IMR-90 (cell line): ENCODE measurements around the gene CCDC88A. TPM values are rescaled to one million over a fixed set of nuclear protein-coding genes. Genes with fewer than 3 reads are reported as not detected.

ENCODE experiments used
- ATAC-seq: fragments of 200-7000 bp; cut with Tn5 transposase; 2 replicates; pipeline ENCODE4 v1.9.1; 2020; ENCODE audit warnings: low read depth, mild to moderate bottlenecking, moderate library complexity
- BruUV-seq: library from RNA; stranded (reverse); fragments of 400-500 nt; replicated peaks from 2 replicates; lab custom pipeline; 2021; lab: Mats Ljungman, UMichigan
- CTCF ChIA-PET: fragments of 300-600 bp; formaldehyde crosslinking; extraction: SDS; loops from one replicate; lab custom pipeline; 2021; ENCODE audit warnings: antibody characterized with exemption; lab: Yijun Ruan, JAX
- POLR2A ChIA-PET: fragments of 300-600 bp; sonication (Branson Sonifier 250); formaldehyde crosslinking; loops from one replicate; lab custom pipeline; 2022; ENCODE audit warnings: antibody characterized with exemption; ENCODE audit not compliant: unreplicated experiment; lab: Charles Lee
- DNase-seq: peaks from one replicate; pipeline ENCODE4 v3.0.0; 2013
- H2AFZ ChIP-seq: replicated peaks from 2 replicates; pipeline ENCODE3; 2013; ENCODE audit warnings: low read length, mild to moderate bottlenecking; ENCODE audit not compliant: poor library complexity
- H2AK5ac ChIP-seq: 2 replicates; pipeline ENCODE4 v1.6.1; 2013; ENCODE audit warnings: low read depth, low read length, inconsistent platforms
- H2AK9ac ChIP-seq: replicated peaks from 2 replicates; pipeline ENCODE3; 2013; ENCODE audit warnings: mild to moderate bottlenecking, low read depth, low read length, moderate library complexity; ENCODE audit not compliant: poor library complexity
- H2BK120ac ChIP-seq: 2 replicates; pipeline ENCODE4 v1.6.1; 2013; ENCODE audit warnings: low read depth, low read length, inconsistent platforms
- H2BK15ac ChIP-seq: 3 replicates; pipeline ENCODE4 v1.6.1; 2013; ENCODE audit warnings: low read depth, low read length, inconsistent platforms
- H2BK20ac ChIP-seq: 2 replicates; pipeline ENCODE4 v1.6.1; 2013; ENCODE audit warnings: low read depth, mild to moderate bottlenecking, inconsistent platforms, low read length, moderate library complexity
- H2BK5ac ChIP-seq: 2 replicates; pipeline ENCODE4 v1.6.1; 2013; ENCODE audit warnings: mild to moderate bottlenecking, low read depth, low read length, inconsistent platforms; ENCODE audit not compliant: poor library complexity, severe bottlenecking
- H3K14ac ChIP-seq: replicated peaks from 2 replicates; pipeline ENCODE4 v1.6.1; 2013; ENCODE audit warnings: low read depth, low read length, inconsistent platforms
- H3K18ac ChIP-seq: 2 replicates; pipeline ENCODE4 v1.6.1; 2013; ENCODE audit warnings: low read depth, low read length, control low read depth
- H3K23ac ChIP-seq: 2 replicates; pipeline ENCODE4 v1.6.1; 2013; ENCODE audit warnings: low read depth, low read length, inconsistent platforms
- H3K27ac ChIP-seq: 2 replicates; pipeline ENCODE4 v1.5.1; 2013; ENCODE audit warnings: mild to moderate bottlenecking, control low read depth, low read length; ENCODE audit not compliant: insufficient read depth
- H3K27me3 ChIP-seq: 2 replicates; pipeline ENCODE4 v1.6.1; 2013; ENCODE audit warnings: low read length; ENCODE audit not compliant: control insufficient read depth, insufficient read depth
- H3K36me3 ChIP-seq: 2 replicates; pipeline ENCODE4 v1.6.1; 2013; ENCODE audit warnings: low read length, mixed read lengths; ENCODE audit not compliant: control insufficient read depth, insufficient read depth
- H3K4ac ChIP-seq: 2 replicates; pipeline ENCODE4 v1.6.1; 2013; ENCODE audit warnings: low read depth, low read length, inconsistent platforms
- H3K4me1 ChIP-seq: 2 replicates; pipeline ENCODE4 v1.6.1; 2013; ENCODE audit warnings: low read length, mixed read lengths; ENCODE audit not compliant: control insufficient read depth, insufficient read depth
- H3K4me2 ChIP-seq: 2 replicates; pipeline ENCODE4 v1.6.1; 2013; ENCODE audit warnings: low read depth, mild to moderate bottlenecking, control low read depth, low read length, moderate library complexity
- H3K4me3 ChIP-seq: 2 replicates; pipeline ENCODE4 v1.5.1; 2013; ENCODE audit warnings: low read depth, mild to moderate bottlenecking, control low read depth, low read length, moderate library complexity; ENCODE audit not compliant: insufficient read depth
- H3K56ac ChIP-seq: 2 replicates; pipeline ENCODE4 v1.6.1; 2013; ENCODE audit warnings: low read length, inconsistent platforms; ENCODE audit not compliant: insufficient read depth; ENCODE audit errors: extremely low read depth
- H3K79me1 ChIP-seq, 2 experiments: 2 replicates each; pipeline ENCODE4 v1.6.1; 2013; ENCODE audit warnings: low read length in 2 of 2, inconsistent platforms in 1 of 2, low read depth in 1 of 2
- H3K9ac ChIP-seq: 2 replicates; pipeline ENCODE4 v1.6.1; 2013; ENCODE audit warnings: low read depth, low read length, control low read depth
- H3K9me1 ChIP-seq: 2 replicates; pipeline ENCODE4 v1.6.1; 2013; ENCODE audit warnings: low read length, inconsistent platforms; ENCODE audit not compliant: insufficient read depth
- H3K9me3 ChIP-seq: 2 replicates; pipeline ENCODE4 v1.6.1; 2013; ENCODE audit warnings: low read length; ENCODE audit not compliant: control insufficient read depth, insufficient read depth
- H4K20me1 ChIP-seq: 2 replicates; pipeline ENCODE4 v1.6.1; 2013; ENCODE audit warnings: low read length, inconsistent platforms; ENCODE audit not compliant: insufficient read depth
- H4K5ac ChIP-seq: 2 replicates; pipeline ENCODE4 v1.6.1; 2013; ENCODE audit warnings: mild to moderate bottlenecking, low read depth, low read length, control low read depth
- H4K8ac ChIP-seq, 2 experiments: 2 replicates each; pipeline ENCODE4 v1.6.1; 2013; ENCODE audit warnings: low read depth in 2 of 2, low read length in 2 of 2, control low read depth in 1 of 2, inconsistent platforms in 1 of 2
- H4K91ac ChIP-seq: 2 replicates; pipeline ENCODE4 v1.6.1; 2013; ENCODE audit warnings: low read depth, low read length, inconsistent platforms; ENCODE audit not compliant: insufficient read depth
- BHLHE40 ChIP-seq: fragments of 150-350 bp; IDR thresholded peaks from 2 replicates; pipeline ENCODE4 v1.6.1; 2016; ENCODE audit warnings: mild to moderate bottlenecking, low read depth, low read length
- CEBPB ChIP-seq: IDR thresholded peaks from 2 replicates; pipeline ENCODE4 v1.6.1; 2012; ENCODE audit warnings: low read depth, low read length, improper control_type of control experiment
- CHD1 ChIP-seq: IDR thresholded peaks from 2 replicates; pipeline ENCODE4 v1.6.1; 2012; ENCODE audit warnings: low read depth, low read length, improper control_type of control experiment
- FOS ChIP-seq: fragments of 150-350 bp; IDR thresholded peaks from 2 replicates; pipeline ENCODE4 v1.6.1; 2016; ENCODE audit warnings: low read depth, low read length
- MAFK ChIP-seq: IDR thresholded peaks from 2 replicates; pipeline ENCODE4 v1.6.1; 2012; ENCODE audit warnings: low read depth, low read length, improper control_type of control experiment
- MAZ ChIP-seq: IDR thresholded peaks from 2 replicates; pipeline ENCODE4 v1.6.1; 2012; ENCODE audit warnings: low read depth, mild to moderate bottlenecking, low read length, improper control_type of control experiment, moderate library complexity, borderline replicate concordance
- MXI1 ChIP-seq: IDR thresholded peaks from 2 replicates; pipeline ENCODE4 v1.6.1; 2012; ENCODE audit warnings: low read depth, mild to moderate bottlenecking, low read length, moderate library complexity, borderline replicate concordance
- NFE2L2 ChIP-seq: fragments of 150-350 bp; IDR thresholded peaks from 2 replicates; pipeline ENCODE4 v1.6.1; 2016; ENCODE audit warnings: low read depth, mild to moderate bottlenecking, low read length
- POLR2A ChIP-seq: IDR thresholded peaks from 2 replicates; pipeline ENCODE4 v1.6.1; 2012; ENCODE audit warnings: mild to moderate bottlenecking, low read depth, low read length
- RAD21 ChIP-seq: IDR thresholded peaks from 2 replicates; pipeline ENCODE4 v1.6.1; 2012; ENCODE audit warnings: low read length, improper control_type of control experiment
- RCOR1 ChIP-seq: IDR thresholded peaks from 2 replicates; pipeline ENCODE4 v1.6.1; 2012; ENCODE audit warnings: mild to moderate bottlenecking, low read length, improper control_type of control experiment; ENCODE audit not compliant: insufficient replicate concordance
- RFX5 ChIP-seq: IDR thresholded peaks from 2 replicates; pipeline ENCODE4 v1.8.0; 2012; ENCODE audit warnings: low read depth, mild to moderate bottlenecking, low read length, moderate library complexity
- SMC3 ChIP-seq: fragments of 150-350 bp; IDR thresholded peaks from 2 replicates; pipeline ENCODE4 v1.6.1; 2016; ENCODE audit warnings: low read depth, mild to moderate bottlenecking, antibody characterized with exemption, low read length, moderate library complexity
- WGBS, 2 experiments: methylation state at CpG; one replicate each; pipeline versions ENCODE4 v1.1.5 to v1.1.7; 2013; ENCODE audit warnings: missing lambda C conversion rate in 2 of 2; ENCODE audit not compliant: insufficient read length in 1 of 2; ENCODE audit errors: extremely low coverage in 2 of 2; 5-methylcytosine and 5-hydroxymethylcytosine counted together
- dilution Hi-C: fragments of 300-500 bp; cut with HindIII; formaldehyde crosslinking; loops from one replicate; pipeline ENCODE4 v1.14.3; 2018; ENCODE audit warnings: low sequenced_read_pairs; ENCODE audit not compliant: unreplicated experiment
- in situ Hi-C: fragments of 300-500 bp; cut with MboI; formaldehyde crosslinking; loops from 3 replicates; pipeline ENCODE4 v1.14.3; 2019; ENCODE audit warnings: low sequenced_read_pairs, inconsistent platforms, mixed read lengths
- intact Hi-C: fragments of 100-400 bp; cut with micrococcal nuclease; formaldehyde crosslinking; loops from 2 replicates; pipeline ENCODE4 v1.10.0; 2022
- polyA plus RNA-seq, 3 experiments: library from polyadenylated mRNA; depleted of rRNA; stranded (reverse); fragments of >200 nt; gene quantifications; 2 replicates each; pipeline ENCODE4 v1.2.3, GENCODE V29; 2012; ENCODE audit warnings: low replicate concordance in 1 of 3
- total RNA-seq: library from RNA; depleted of rRNA; stranded (reverse); fragments of >200 nt; gene quantifications from 2 replicates; pipeline ENCODE4 v1.2.3, GENCODE V29; 2012
- TF ChIP-seq, protein P1 (sequence below): fragments of 150-350 bp; IDR thresholded peaks from 2 replicates; pipeline ENCODE4 v1.6.1; 2017; ENCODE audit warnings: mild to moderate bottlenecking, antibody characterized with exemption, low read length, low read depth
- TF ChIP-seq, protein P2 (sequence below): fragments of 150-350 bp; IDR thresholded peaks from 2 replicates; pipeline ENCODE4 v1.6.1; 2016; ENCODE audit warnings: low read depth, mild to moderate bottlenecking, low read length, moderate library complexity, borderline replicate concordance
- TF ChIP-seq, protein P3 (sequence below): conservative IDR thresholded peaks from 2 replicates; pipeline ENCODE4 v1.5.1; 2012; ENCODE audit warnings: mild to moderate bottlenecking, low read depth, low read length, improper control_type of control experiment

The CCDC88A gene
- total and polyA plus RNA-seq, 2 of the 4 experiments (the other 2 are of a cell fraction), result 15.6 to 63.8 TPM

DNA sequence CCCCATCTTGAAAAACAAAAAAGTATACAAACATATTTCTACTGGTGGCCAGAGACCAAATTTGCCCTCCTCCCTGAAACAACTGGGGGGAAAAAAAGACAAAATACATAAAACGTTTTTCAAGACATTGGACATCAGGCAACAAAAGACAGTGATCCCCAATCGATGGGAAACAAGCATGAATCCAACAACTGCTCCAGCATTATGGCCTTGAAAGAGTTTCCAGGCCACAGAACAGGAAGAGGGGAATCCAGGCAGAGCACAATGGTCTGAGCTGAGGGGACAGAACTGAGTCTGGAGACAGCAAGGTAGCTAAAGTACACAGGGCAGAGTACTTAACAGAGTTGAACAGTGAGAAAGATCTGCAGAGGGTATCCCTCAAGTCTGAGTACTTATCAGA lies 4.4 kb downstream of the CCDC88A start:
- in situ Hi-C loops, result no loop called here

More for the DNA sequence above, 4.4 kb downstream of the CCDC88A start:
- DNase-seq, result no peak
- no peak overlapping the region for H4K8ac ChIP-seq
- no peak overlapping the region for H2BK5ac ChIP-seq
- H4K91ac ChIP-seq, result no peak overlapping the region
- H3K18ac ChIP-seq, result no peak overlapping the region
- no peak overlapping the region for H2AFZ ChIP-seq
- no peak overlapping the region for H2BK120ac ChIP-seq
- H3K4me2 ChIP-seq, result peak overlapping the region; percentile 40; the same call in 1 of the 2 replicates
- H3K9me3 ChIP-seq, result no peaks in the 10 kb centered on the region
- peak overlapping the region; percentile 82 for H3K23ac ChIP-seq
- H3K4me1 ChIP-seq, result peaks cover 2% of the 10 kb centered on the region; the same call in 1 of the 2 replicates
- 0 out of 2 replicates have a peak, but pooled peaks cover 5% of the 10 kb centered on the region for H3K9me1 ChIP-seq
- H3K9ac ChIP-seq, result no peak overlapping the region
- no peak for ATAC-seq
- H2AK9ac ChIP-seq, result no peak overlapping the region
- H4K5ac ChIP-seq, result 0 out of 2 replicates have a peak overlapping the region, but pooled peaks have one; percentile 43
- no peak overlapping the region for H3K4ac ChIP-seq
- H2BK20ac ChIP-seq, result no peak overlapping the region
- no peak overlapping the region for H3K27ac ChIP-seq
- intact Hi-C loops, result loop anchor here (5.0 kb wide), 1 partner anchor 53 kb away; no protein-coding TSS in a partner anchor
- H3K56ac ChIP-seq, result no peak overlapping the region
- ChIA-PET POLR2A (interaction anchor here (0.6 kb wide), 1 partner anchor 181 kb away, joined by 3 read pairs; no protein-coding TSS in a partner anchor), CTCF (no interaction called here)
- peaks cover 17 to 59% of the 10 kb centered on the region in 2 experiments for H3K79me1 ChIP-seq
- no peaks in the 10 kb centered on the region for H3K27me3 ChIP-seq
- H3K36me3 ChIP-seq, result 0 out of 2 replicates have a peak, but pooled peaks cover 5% of the 10 kb centered on the region
- WGBS, 2 experiments, result no CpG with 5 or more reads among the region's 2 CpGs
- dilution Hi-C loops, result no loop called here
- H3K4me3 ChIP-seq, result no peak overlapping the region
- no peak overlapping the region; the same call in 1 of the 2 replicates for H3K14ac ChIP-seq
- no peak overlapping the region for H2BK15ac ChIP-seq
- TF ChIP-seq RAD21 (no peak), CHD1 (no peak), MAFK (no peak), MXI1 (no peak), NFE2L2 (no peak), POLR2A (no peak), MAZ (no peak), FOS (no peak), SMC3 (no peak), RFX5 (no peak), CEBPB (no peak), BHLHE40 (no peak), RCOR1 (no peak)
- TF ChIP-seq, protein P1, sequence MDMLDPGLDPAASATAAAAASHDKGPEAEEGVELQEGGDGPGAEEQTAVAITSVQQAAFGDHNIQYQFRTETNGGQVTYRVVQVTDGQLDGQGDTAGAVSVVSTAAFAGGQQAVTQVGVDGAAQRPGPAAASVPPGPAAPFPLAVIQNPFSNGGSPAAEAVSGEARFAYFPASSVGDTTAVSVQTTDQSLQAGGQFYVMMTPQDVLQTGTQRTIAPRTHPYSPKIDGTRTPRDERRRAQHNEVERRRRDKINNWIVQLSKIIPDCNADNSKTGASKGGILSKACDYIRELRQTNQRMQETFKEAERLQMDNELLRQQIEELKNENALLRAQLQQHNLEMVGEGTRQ, result no peak
- TF ChIP-seq, protein P2, sequence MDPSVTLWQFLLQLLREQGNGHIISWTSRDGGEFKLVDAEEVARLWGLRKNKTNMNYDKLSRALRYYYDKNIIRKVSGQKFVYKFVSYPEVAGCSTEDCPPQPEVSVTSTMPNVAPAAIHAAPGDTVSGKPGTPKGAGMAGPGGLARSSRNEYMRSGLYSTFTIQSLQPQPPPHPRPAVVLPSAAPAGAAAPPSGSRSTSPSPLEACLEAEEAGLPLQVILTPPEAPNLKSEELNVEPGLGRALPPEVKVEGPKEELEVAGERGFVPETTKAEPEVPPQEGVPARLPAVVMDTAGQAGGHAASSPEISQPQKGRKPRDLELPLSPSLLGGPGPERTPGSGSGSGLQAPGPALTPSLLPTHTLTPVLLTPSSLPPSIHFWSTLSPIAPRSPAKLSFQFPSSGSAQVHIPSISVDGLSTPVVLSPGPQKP, result no peak
- TF ChIP-seq, protein P3, sequence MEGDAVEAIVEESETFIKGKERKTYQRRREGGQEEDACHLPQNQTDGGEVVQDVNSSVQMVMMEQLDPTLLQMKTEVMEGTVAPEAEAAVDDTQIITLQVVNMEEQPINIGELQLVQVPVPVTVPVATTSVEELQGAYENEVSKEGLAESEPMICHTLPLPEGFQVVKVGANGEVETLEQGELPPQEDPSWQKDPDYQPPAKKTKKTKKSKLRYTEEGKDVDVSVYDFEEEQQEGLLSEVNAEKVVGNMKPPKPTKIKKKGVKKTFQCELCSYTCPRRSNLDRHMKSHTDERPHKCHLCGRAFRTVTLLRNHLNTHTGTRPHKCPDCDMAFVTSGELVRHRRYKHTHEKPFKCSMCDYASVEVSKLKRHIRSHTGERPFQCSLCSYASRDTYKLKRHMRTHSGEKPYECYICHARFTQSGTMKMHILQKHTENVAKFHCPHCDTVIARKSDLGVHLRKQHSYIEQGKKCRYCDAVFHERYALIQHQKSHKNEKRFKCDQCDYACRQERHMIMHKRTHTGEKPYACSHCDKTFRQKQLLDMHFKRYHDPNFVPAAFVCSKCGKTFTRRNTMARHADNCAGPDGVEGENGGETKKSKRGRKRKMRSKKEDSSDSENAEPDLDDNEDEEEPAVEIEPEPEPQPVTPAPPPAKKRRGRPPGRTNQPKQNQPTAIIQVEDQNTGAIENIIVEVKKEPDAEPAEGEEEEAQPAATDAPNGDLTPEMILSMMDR, result no peak
- no peaks in the 10 kb centered on the region for H4K20me1 ChIP-seq
- H2AK5ac ChIP-seq, result no peak overlapping the region
- no TSS peak for BruUV-seq
